ENCODE data around the gene CTRB1. TPM values are rescaled to one million over a fixed set of nuclear protein-coding genes. Genes with fewer than 3 reads are reported as not detected.

The CTRB1 gene
- total and polyA plus RNA-seq, 2 of the 13 experiments (the other 11 are each of a cell fraction or from before 2014, with no cell fraction given): not detected

- TF ChIP-seq ZNF710 (CRISPR knock-in tag; IDR thresholded peaks at IDR 0.05; ENCODE audit: borderline replicate concordance) (0 out of 2 replicates have a peak, but pooled peaks have one; percentile 22), THAP9 (CRISPR knock-in tag; IDR thresholded peaks at IDR 0.05; ENCODE audit: borderline replicate concordance) (0 out of 2 replicates have a peak, but pooled peaks have one; percentile 10), SPEN (CRISPR knock-in tag; IDR thresholded peaks at IDR 0.05; ENCODE audit: low read depth) (0 out of 2 replicates have a peak, but pooled peaks have one; percentile 63), KMT2A (CRISPR knock-in tag; IDR thresholded peaks at IDR 0.05) (no peak), ZNF20 (CRISPR knock-in tag; IDR thresholded peaks at IDR 0.05) (no peak), ZNF687 (CRISPR knock-in tag; IDR thresholded peaks at IDR 0.05) (peak; percentile 67), ASH2L (IDR thresholded peaks at IDR 0.05; ENCODE audit: insufficient read length, low read depth, low read length) (peak; percentile 26), CHCHD3 (CRISPR knock-in tag; IDR thresholded peaks at IDR 0.05) (0 out of 2 replicates have a peak, but pooled peaks have one; percentile 42), POLR2AphosphoS2 (IDR thresholded peaks at IDR 0.05; ENCODE audit: low read depth, low read length) (peak; percentile 16; the same call in 1 of the 2 replicates), IKZF5 (CRISPR knock-in tag; IDR thresholded peaks at IDR 0.05) (0 out of 2 replicates have a peak, but pooled peaks have one; percentile 52), TBX2 (CRISPR knock-in tag; IDR thresholded peaks at IDR 0.05; ENCODE audit: borderline replicate concordance) (peak; percentile 26; the same call in 1 of the 2 replicates), ZNF576 (CRISPR knock-in tag; IDR thresholded peaks at IDR 0.05) (no peak)
These were observed 33.5 kb downstream of the CTRB1 start (continued) for GRCh38 chr16:75252049-75252864.
